H9 (cell line): ENCODE results near the gene PCSK1. TPM values are rescaled to one million over a fixed set of nuclear protein-coding genes. Genes with fewer than 3 reads are reported as not detected.

Experiments used
- DNase-seq: peaks from one replicate; pipeline ENCODE4 v3.0.0-alpha.2; 2017
- H2AFZ ChIP-seq: one replicate; pipeline ENCODE4 v1.6.1; 2013; ENCODE audit warnings: mild to moderate bottlenecking, low read length, control low read depth, moderate library complexity
- H2AK5ac ChIP-seq: 2 replicates; pipeline ENCODE4 v1.6.1; 2013; ENCODE audit warnings: low read length, control low read depth, mixed read lengths; ENCODE audit not compliant: insufficient read length
- H2BK120ac ChIP-seq: one replicate; pipeline ENCODE4 v1.6.1; 2013; ENCODE audit warnings: low read depth, mild to moderate bottlenecking, low read length, control low read depth, inconsistent platforms; ENCODE audit not compliant: poor library complexity, severe bottlenecking
- H2BK12ac ChIP-seq: 2 replicates; pipeline ENCODE4 v1.6.1; 2013; ENCODE audit warnings: low read length, control low read depth, mixed read lengths, low read depth; ENCODE audit not compliant: insufficient read length
- H2BK15ac ChIP-seq: 2 replicates; pipeline ENCODE4 v1.6.1; 2013; ENCODE audit warnings: low read depth, low read length, control low read depth
- H2BK20ac ChIP-seq: one replicate; pipeline ENCODE4 v1.6.1; 2013; ENCODE audit warnings: low read depth, mild to moderate bottlenecking, low read length, control low read depth, inconsistent platforms; ENCODE audit not compliant: poor library complexity, severe bottlenecking
- H2BK5ac ChIP-seq: 2 replicates; pipeline ENCODE4 v1.6.1; 2013; ENCODE audit warnings: low read length, control low read depth, mixed read lengths; ENCODE audit not compliant: insufficient read length
- H3K14ac ChIP-seq: 2 replicates; pipeline ENCODE4 v1.6.1; 2013; ENCODE audit warnings: low read length, control low read depth; ENCODE audit not compliant: insufficient read depth
- H3K18ac ChIP-seq: 2 replicates; pipeline ENCODE4 v1.6.1; 2013; ENCODE audit warnings: low read depth, mild to moderate bottlenecking, mixed read lengths, low read length, control low read depth; ENCODE audit not compliant: insufficient read length
- H3K23ac ChIP-seq: 2 replicates; pipeline ENCODE4 v1.6.1; 2013; ENCODE audit warnings: low read length, control low read depth, mixed read lengths, low read depth; ENCODE audit not compliant: insufficient read length
- H3K23me2 ChIP-seq: 2 replicates; pipeline ENCODE4 v1.6.1; 2013; ENCODE audit warnings: low read depth, mild to moderate bottlenecking, mixed read lengths, low read length, control low read depth; ENCODE audit not compliant: insufficient read length, poor library complexity, severe bottlenecking
- H3K27ac ChIP-seq: 2 replicates; pipeline ENCODE4 v1.5.1; 2013; ENCODE audit warnings: low read length, control low read depth, mixed read lengths, low read depth; ENCODE audit not compliant: insufficient read length
- H3K27me3 ChIP-seq: 2 replicates; pipeline ENCODE4 v1.6.1; 2013; ENCODE audit warnings: low read length, control low read depth, inconsistent platforms; ENCODE audit not compliant: insufficient read depth
- H3K4ac ChIP-seq: 2 replicates; pipeline ENCODE4 v1.6.1; 2013; ENCODE audit warnings: low read depth, mild to moderate bottlenecking, control low read depth, inconsistent platforms, low read length, moderate library complexity
- H3K4me1 ChIP-seq: 2 replicates; pipeline ENCODE4 v1.6.1; 2013; ENCODE audit warnings: low read length, control low read depth, inconsistent platforms; ENCODE audit not compliant: insufficient read depth
- H3K4me2 ChIP-seq: 2 replicates; pipeline ENCODE4 v1.6.1; 2013; ENCODE audit warnings: low read length, control low read depth, mixed read lengths; ENCODE audit not compliant: insufficient read length, insufficient read depth
- H3K56ac ChIP-seq: 2 replicates; pipeline ENCODE4 v1.6.1; 2013; ENCODE audit warnings: low read depth, mild to moderate bottlenecking, mixed read lengths, low read length, control low read depth; ENCODE audit not compliant: insufficient read length
- H3K79me1 ChIP-seq: 2 replicates; pipeline ENCODE4 v1.6.1; 2013; ENCODE audit warnings: low read depth, mild to moderate bottlenecking, moderate library complexity, low read length, control low read depth, inconsistent platforms; ENCODE audit not compliant: insufficient read depth, poor library complexity, severe bottlenecking
- H3K79me2 ChIP-seq: 2 replicates; pipeline ENCODE4 v1.6.1; 2013; ENCODE audit warnings: low read length, control low read depth, inconsistent platforms; ENCODE audit not compliant: insufficient read depth
- H3K9ac ChIP-seq: 2 replicates; pipeline ENCODE4 v1.6.1; 2013; ENCODE audit warnings: low read length, control low read depth, mixed read lengths; ENCODE audit not compliant: insufficient read length; ENCODE audit errors: extremely low read depth
- H3K9me3 ChIP-seq: one replicate; pipeline ENCODE4 v1.6.1; 2013; ENCODE audit warnings: low read depth, low read length, inconsistent platforms; ENCODE audit not compliant: control insufficient read depth
- H3T11ph ChIP-seq: one replicate; pipeline ENCODE4 v1.6.1; 2013; ENCODE audit warnings: mild to moderate bottlenecking, low read length, control low read depth, inconsistent platforms
- H4K20me1 ChIP-seq: one replicate; pipeline ENCODE4 v1.6.1; 2013; ENCODE audit not compliant: control insufficient read depth, insufficient read length, insufficient read depth
- H4K5ac ChIP-seq: 2 replicates; pipeline ENCODE4 v1.6.1; 2013; ENCODE audit warnings: low read depth, mild to moderate bottlenecking, mixed read lengths, low read length, control low read depth; ENCODE audit not compliant: insufficient read length
- H4K8ac ChIP-seq: replicated peaks from 2 replicates; pipeline ENCODE4 v1.6.1; 2013; ENCODE audit warnings: low read length, control low read depth, mixed read lengths, low read depth; ENCODE audit not compliant: insufficient read length
- H4K91ac ChIP-seq: 2 replicates; pipeline ENCODE4 v1.6.1; 2013; ENCODE audit warnings: low read depth, mild to moderate bottlenecking, moderate library complexity, mixed read lengths, low read length, control low read depth; ENCODE audit not compliant: insufficient read length
- H3K27ac Mint-ChIP-seq, 3 experiments: 2 replicates in 2 of 3; 3 replicates in 1 of 3; pipeline ENCODE4 v1.8.0; 2020 to 2021; ENCODE audit warnings: mixed read lengths in 3 of 3, mild to moderate bottlenecking in 1 of 3, moderate library complexity in 1 of 3
- H3K27me3 Mint-ChIP-seq: 2 replicates; pipeline ENCODE4 v1.8.0; 2021; ENCODE audit warnings: low read depth, mild to moderate bottlenecking, moderate library complexity, mixed read lengths
- H3K36me3 Mint-ChIP-seq, 3 experiments: 2 replicates in 2 of 3; 3 replicates in 1 of 3; pipeline ENCODE4 v1.8.0; 2020 to 2021; ENCODE audit warnings: low read depth in 3 of 3, mixed read lengths in 3 of 3; ENCODE audit not compliant: insufficient read depth in 1 of 3
- H3K4me1 Mint-ChIP-seq, 2 experiments: 2 replicates each; pipeline ENCODE4 v1.8.0; 2020; ENCODE audit warnings: mixed read lengths in 2 of 2
- H3K4me3 Mint-ChIP-seq, 2 experiments: 2 replicates in 1 of 2; 3 replicates in 1 of 2; pipeline ENCODE4 v1.8.0; 2020 to 2021; ENCODE audit warnings: mild to moderate bottlenecking in 2 of 2, mixed read lengths in 2 of 2, moderate library complexity in 1 of 2
- H3K9me3 Mint-ChIP-seq, 2 experiments: 2 replicates in 1 of 2; 3 replicates in 1 of 2; pipeline ENCODE4 v1.8.0; 2020; ENCODE audit warnings: mild to moderate bottlenecking in 2 of 2, mixed read lengths in 2 of 2, moderate library complexity in 1 of 2
- CTCF ChIP-seq: fragments of 200-600 bp; sonication (generic); conservative IDR thresholded peaks from 3 replicates; pipeline ENCODE4 v1.8.0; 2021; ENCODE audit warnings: antibody characterized with exemption, mild to moderate bottlenecking
- WGBS: extraction: QIAGEN DNeasy Blood & Tissue Kit; methylation state at CpG from one replicate; pipeline ENCODE4 v1.1.7; 2013; ENCODE audit warnings: missing lambda C conversion rate, low lambda C conversion rate, mixed read lengths; ENCODE audit not compliant: insufficient read length; ENCODE audit errors: extremely low coverage; 5-methylcytosine and 5-hydroxymethylcytosine counted together
- total RNA-seq: library from RNA; stranded (reverse); gene quantifications from 2 replicates; pipeline ENCODE4 v1.2.1, GENCODE V29; 2021

Gene PCSK1
- total RNA-seq, 1 experiment from 2014 or later = 2.9 TPM

- H2BK20ac ChIP-seq = no peak overlapping the region
- Mint-ChIP-seq H3K4me3 (no peak overlapping the region), H3K36me3 (no peaks in the 10 kb centered on the region), H3K27ac (no peak overlapping the region), H3K4me1 (peaks cover 10 to 13% of the 10 kb centered on the region in 2 experiments), H3K9me3 (no peaks in the 10 kb centered on the region; a peak in 1 of 5 replicates), H3K27me3 (no peaks in the 10 kb centered on the region)
- no peak overlapping the region; the same call in 1 of the 2 replicates for H3K14ac ChIP-seq
- H2AK5ac ChIP-seq = no peak overlapping the region
- no peak for DNase-seq
- H3K27ac ChIP-seq = no peak overlapping the region
- no CpG with 5 or more reads among the region's 4 CpGs for WGBS
- H4K8ac ChIP-seq = no peak overlapping the region
- H3K23ac ChIP-seq = no peak overlapping the region
- no peak overlapping the region for H3K9ac ChIP-seq
- TF ChIP-seq CTCF = no peak
- no peak overlapping the region for H4K5ac ChIP-seq
- no peak overlapping the region for H3T11ph ChIP-seq
- H2AFZ ChIP-seq = no peak overlapping the region
- no peak overlapping the region for H2BK120ac ChIP-seq
- peaks cover 3% of the 10 kb centered on the region; the same call in 1 of the 2 replicates for H3K4me1 ChIP-seq
- H3K4me2 ChIP-seq = no peak overlapping the region
- H4K91ac ChIP-seq = no peak overlapping the region
- no peak overlapping the region for H3K18ac ChIP-seq
- no peaks in the 10 kb centered on the region for H3K79me2 ChIP-seq
- H3K9me3 ChIP-seq = no peaks in the 10 kb centered on the region
- no peak overlapping the region for H2BK15ac ChIP-seq
- H2BK5ac ChIP-seq = no peak overlapping the region
- no peak overlapping the region for H3K56ac ChIP-seq
- no peaks in the 10 kb centered on the region for H4K20me1 ChIP-seq
- H3K4ac ChIP-seq = no peak overlapping the region
- H2BK12ac ChIP-seq = no peak overlapping the region
- no peaks in the 10 kb centered on the region for H3K79me1 ChIP-seq
- H3K23me2 ChIP-seq = no peaks in the 10 kb centered on the region
- no peaks in the 10 kb centered on the region for H3K27me3 ChIP-seq
These were observed 41.0 kb upstream of the PCSK1 start for GRCh38 chr5:96474073-96474472.
